Nephron (organoid): ENCODE measurements around the gene SETBP1.

ENCODE experiments used
- H3K27ac Mint-ChIP-seq, 3 experiments: 2 replicates each; pipeline ENCODE4 v1.8.0; 2020; ENCODE audit warnings: mixed read lengths in 3 of 3, mild to moderate bottlenecking in 2 of 3, moderate library complexity in 1 of 3
- H3K27me3 Mint-ChIP-seq: 2 replicates; pipeline ENCODE4 v1.8.0; 2021; ENCODE audit warnings: low read depth, mild to moderate bottlenecking, moderate library complexity, mixed read lengths
- H3K36me3 Mint-ChIP-seq: 2 replicates; pipeline ENCODE4 v1.8.0; 2020; ENCODE audit warnings: low read depth, mixed read lengths
- H3K4me1 Mint-ChIP-seq: 2 replicates; pipeline ENCODE4 v1.8.0; 2020; ENCODE audit warnings: mixed read lengths
- H3K4me3 Mint-ChIP-seq, 3 experiments: 2 replicates each; pipeline ENCODE4 v1.8.0; 2020; ENCODE audit warnings: mild to moderate bottlenecking in 3 of 3, mixed read lengths in 3 of 3, moderate library complexity in 2 of 3
- H3K9me3 Mint-ChIP-seq: 2 replicates; pipeline ENCODE4 v1.8.0; 2020; ENCODE audit warnings: mixed read lengths
- TF ChIP-seq, protein P1 (sequence below), 3 experiments: fragments of 200-600 bp; sonication (generic); IDR thresholded peaks; one replicate each; pipeline ENCODE4 v1.5.0; 2021; ENCODE audit warnings: antibody characterized with exemption in 3 of 3; ENCODE audit not compliant: unreplicated experiment in 3 of 3

The SETBP1 gene

DNA sequence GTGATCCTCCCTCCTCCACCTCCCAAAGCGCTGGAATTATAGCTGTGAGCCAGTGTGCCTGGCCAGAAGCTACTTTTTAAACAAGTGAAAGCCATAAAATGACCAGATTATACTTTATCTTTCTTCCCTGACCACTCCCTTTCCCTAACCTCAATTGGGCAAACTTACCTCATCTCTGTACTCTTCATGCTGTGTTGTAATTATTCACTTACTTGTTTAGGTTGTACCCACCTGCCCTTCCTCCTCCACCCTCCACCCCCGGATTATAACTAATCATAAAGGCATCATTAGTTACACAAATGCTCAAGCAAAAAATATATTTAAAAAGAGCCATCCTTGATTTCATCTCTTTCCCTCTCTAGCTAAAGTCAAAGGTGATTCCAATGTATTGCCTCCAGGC lies 279.9 kb downstream of the SETBP1 start:
- TF ChIP-seq, protein P1, sequence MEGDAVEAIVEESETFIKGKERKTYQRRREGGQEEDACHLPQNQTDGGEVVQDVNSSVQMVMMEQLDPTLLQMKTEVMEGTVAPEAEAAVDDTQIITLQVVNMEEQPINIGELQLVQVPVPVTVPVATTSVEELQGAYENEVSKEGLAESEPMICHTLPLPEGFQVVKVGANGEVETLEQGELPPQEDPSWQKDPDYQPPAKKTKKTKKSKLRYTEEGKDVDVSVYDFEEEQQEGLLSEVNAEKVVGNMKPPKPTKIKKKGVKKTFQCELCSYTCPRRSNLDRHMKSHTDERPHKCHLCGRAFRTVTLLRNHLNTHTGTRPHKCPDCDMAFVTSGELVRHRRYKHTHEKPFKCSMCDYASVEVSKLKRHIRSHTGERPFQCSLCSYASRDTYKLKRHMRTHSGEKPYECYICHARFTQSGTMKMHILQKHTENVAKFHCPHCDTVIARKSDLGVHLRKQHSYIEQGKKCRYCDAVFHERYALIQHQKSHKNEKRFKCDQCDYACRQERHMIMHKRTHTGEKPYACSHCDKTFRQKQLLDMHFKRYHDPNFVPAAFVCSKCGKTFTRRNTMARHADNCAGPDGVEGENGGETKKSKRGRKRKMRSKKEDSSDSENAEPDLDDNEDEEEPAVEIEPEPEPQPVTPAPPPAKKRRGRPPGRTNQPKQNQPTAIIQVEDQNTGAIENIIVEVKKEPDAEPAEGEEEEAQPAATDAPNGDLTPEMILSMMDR (IDR thresholded peaks at IDR 0.05; ENCODE audit: unreplicated experiment in 3 of 3): no peak
- Mint-ChIP-seq H3K4me1 (peaks cover 54% of the 10 kb centered on the region), H3K27ac (peak overlapping the region in 1 of 3 experiments; percentile 7), H3K4me3 (no peak overlapping the region), H3K27me3 (no peaks in the 10 kb centered on the region), H3K9me3 (no peaks in the 10 kb centered on the region), H3K36me3 (peaks cover 71% of the 10 kb centered on the region)

DNA sequence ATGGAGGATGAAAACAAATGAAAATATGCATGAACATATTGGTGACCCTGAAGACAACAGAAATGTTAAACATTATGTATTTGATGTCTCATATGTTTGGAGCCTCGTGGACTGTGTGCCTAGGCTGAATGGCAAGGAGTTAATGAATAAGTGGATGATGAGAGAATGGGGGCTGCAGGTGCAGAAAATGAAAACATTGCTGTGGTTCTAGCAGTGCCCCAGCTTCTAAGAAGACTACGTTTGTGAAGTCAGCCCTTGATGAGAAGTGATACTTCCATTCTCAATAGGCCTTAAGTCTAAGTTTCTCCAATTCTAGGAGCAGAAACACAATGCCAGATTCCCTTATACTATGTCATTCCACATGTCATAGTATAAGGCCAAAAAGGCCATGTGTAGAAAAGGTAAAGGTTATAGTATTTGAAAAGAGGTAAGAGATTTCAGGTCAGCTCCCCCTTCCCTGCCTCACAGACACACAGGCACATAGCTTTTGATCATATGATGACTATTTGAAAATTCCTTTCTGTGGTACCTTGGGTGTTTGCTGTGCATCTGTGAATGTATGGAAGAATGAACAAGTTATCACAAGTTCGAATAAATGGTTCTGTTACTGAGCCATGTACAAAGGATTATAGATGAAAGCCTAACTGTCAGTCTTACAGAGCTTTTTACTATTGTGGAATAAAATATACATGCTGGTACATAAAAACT lies 280.8 kb downstream of the SETBP1 start:
- Mint-ChIP-seq H3K27me3 (no peaks in the 10 kb centered on the region), H3K4me1 (peaks cover 48% of the 10 kb centered on the region), H3K4me3 (no peak overlapping the region), H3K36me3 (peaks cover 64% of the 10 kb centered on the region), H3K27ac (no peak overlapping the region), H3K9me3 (no peaks in the 10 kb centered on the region)
- TF ChIP-seq, protein P1 (IDR thresholded peaks at IDR 0.05; ENCODE audit: unreplicated experiment in 3 of 3): no peak

- TF ChIP-seq, protein P1 (IDR thresholded peaks at IDR 0.05; ENCODE audit: unreplicated experiment in 3 of 3): no peak
- H3K27me3 Mint-ChIP-seq: no peaks in the 10 kb centered on the region
- H3K27ac Mint-ChIP-seq: peak overlapping the region; percentile 73 to 91 (median 85)
- peaks cover 22% of the 10 kb centered on the region for H3K36me3 Mint-ChIP-seq
- no peaks in the 10 kb centered on the region for H3K9me3 Mint-ChIP-seq
- H3K4me3 Mint-ChIP-seq: no peak overlapping the region
- peaks cover 36% of the 10 kb centered on the region for H3K4me1 Mint-ChIP-seq
Measured at GRCh38 chr18:44967599-44967998, 286.9 kb downstream of the SETBP1 start.

GRCh38 chr18:44968336-44968735 lies 287.6 kb downstream of the SETBP1 start:
- TF ChIP-seq, protein P1 (IDR thresholded peaks at IDR 0.05; ENCODE audit: unreplicated experiment in 3 of 3): no peak
- no peak overlapping the region for H3K4me3 Mint-ChIP-seq
- peaks cover 37% of the 10 kb centered on the region for H3K4me1 Mint-ChIP-seq
- peak overlapping the region; percentile 73 to 91 (median 85) for H3K27ac Mint-ChIP-seq
- no peaks in the 10 kb centered on the region for H3K27me3 Mint-ChIP-seq
- H3K36me3 Mint-ChIP-seq: peaks cover 22% of the 10 kb centered on the region
- H3K9me3 Mint-ChIP-seq: no peaks in the 10 kb centered on the region

DNA sequence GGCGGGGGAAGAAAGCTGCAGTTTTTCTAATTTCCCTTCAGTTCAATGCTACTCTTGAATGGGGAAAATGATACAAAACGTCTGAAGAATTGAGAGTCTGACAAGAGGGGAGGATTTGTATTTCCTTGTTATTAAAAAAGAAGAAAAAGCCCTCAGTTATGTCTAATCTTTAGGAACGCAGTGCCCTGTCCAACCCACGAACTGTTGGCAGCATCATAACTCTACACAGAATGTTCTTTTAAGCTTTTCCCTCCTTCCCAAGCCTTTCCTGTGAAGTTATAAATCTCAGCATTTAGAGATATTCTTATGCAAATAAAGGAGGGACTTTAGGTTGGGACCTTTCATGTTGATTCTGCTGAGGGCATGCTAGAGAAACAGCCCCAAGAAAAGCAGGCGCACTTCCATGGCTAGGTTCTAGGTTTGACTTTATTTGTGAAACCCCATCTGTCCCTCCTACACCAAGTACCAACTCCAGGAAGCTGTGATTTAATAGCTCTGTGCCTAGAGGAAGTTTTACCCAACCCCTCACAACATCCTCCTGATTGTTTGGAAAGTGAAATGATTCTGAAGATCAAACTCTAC lies 288.6 kb downstream of the SETBP1 start:
- Mint-ChIP-seq H3K36me3 (peaks cover 22% of the 10 kb centered on the region), H3K4me3 (no peak overlapping the region), H3K27ac (peak overlapping the region; percentile 73 to 91 (median 85)), H3K27me3 (no peaks in the 10 kb centered on the region), H3K9me3 (no peaks in the 10 kb centered on the region), H3K4me1 (peaks cover 44% of the 10 kb centered on the region)
- TF ChIP-seq, protein P1 (IDR thresholded peaks at IDR 0.05; ENCODE audit: unreplicated experiment in 3 of 3): no peak

- Mint-ChIP-seq H3K9me3 (no peaks in the 10 kb centered on the region), H3K27ac (no peak overlapping the region), H3K27me3 (no peaks in the 10 kb centered on the region), H3K36me3 (peaks cover 7% of the 10 kb centered on the region), H3K4me3 (no peak overlapping the region), H3K4me1 (peaks cover 51% of the 10 kb centered on the region)
- TF ChIP-seq, protein P1 (IDR thresholded peaks at IDR 0.05; ENCODE audit: unreplicated experiment in 3 of 3): no peak
Measured at GRCh38 chr18:44973282-44973681, 292.6 kb downstream of the SETBP1 start.
